GM10266 (cell line): Measurements from ENCODE around the gene AP2M1.

Experiments used
- DNase-seq: peaks from one replicate; pipeline ENCODE4 v3.0.0; 2012; ENCODE audit errors: extremely low spot score
- CTCF ChIP-seq: IDR thresholded peaks from 2 replicates; pipeline ENCODE4 v1.5.1; 2012; ENCODE audit warnings: mild to moderate bottlenecking, low read depth; ENCODE audit not compliant: control insufficient read depth, insufficient read depth; ENCODE audit errors: missing control alignments

Gene AP2M1

DNA sequence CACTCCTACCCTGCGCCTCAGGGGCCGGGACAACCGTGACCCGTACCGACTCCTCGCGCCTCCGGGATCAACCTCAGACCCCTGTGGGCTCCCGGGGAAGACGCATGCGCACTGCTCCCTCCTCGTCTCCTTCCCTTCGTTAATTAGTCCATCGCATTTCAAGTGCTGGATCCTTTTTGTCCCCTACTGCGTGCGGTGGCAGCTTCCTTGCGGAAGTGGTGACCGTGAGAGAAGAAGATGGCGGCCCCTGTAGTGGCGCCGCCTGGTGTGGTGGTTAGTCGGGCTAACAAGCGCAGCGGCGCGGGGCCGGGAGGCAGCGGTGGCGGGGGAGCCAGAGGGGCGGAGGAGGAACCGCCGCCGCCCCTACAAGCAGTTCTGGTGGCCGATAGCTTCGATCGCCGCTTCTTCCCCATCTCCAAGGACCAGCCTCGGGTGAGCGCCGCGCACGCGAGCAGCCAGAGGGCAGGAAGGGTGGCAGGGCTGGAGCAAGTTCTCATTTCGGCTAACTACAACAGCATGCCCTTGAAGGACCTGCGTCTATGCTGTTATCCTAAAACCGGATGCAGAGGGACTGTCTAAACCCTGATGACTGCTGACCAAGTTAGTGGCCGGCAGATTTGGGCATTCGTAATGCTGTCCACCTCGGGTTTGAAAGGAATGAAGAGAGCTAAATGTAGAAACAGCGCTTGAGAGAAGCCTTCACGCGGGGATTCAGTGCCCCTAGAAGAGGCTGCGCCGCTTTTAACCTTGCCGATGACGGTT, 39.3 kb upstream of the AP2M1 start, which contains the start of gene EIF2B5:
EIF2B5 (plus strand) TSS at position 210 of the 762 bp plus-strand sequence; CDS start at position 238, 28 bp downstream.
- peak; percentile 51 for TF ChIP-seq CTCF
- peak; percentile 92 for DNase-seq

DNA sequence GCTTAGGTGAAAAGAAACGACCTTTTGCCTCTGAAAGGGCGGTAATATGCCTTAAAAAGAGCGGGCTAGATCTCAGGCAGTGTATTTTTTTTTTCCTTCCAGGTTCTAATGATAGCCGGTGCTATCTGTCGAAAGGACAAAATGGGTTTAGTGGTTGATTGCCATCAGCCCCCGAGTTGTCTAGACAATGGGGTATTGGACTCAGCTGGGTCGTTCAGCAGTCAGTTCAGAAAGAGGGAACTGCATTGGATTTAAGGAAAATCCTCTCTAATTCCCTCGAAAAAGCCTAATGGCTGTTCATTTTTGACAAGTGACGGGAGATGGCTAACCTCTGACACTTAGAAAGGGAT, 38.8 kb upstream of the AP2M1 start:
- DNase-seq, result no peak
- no peak for TF ChIP-seq CTCF

GRCh38 chr3:184140436-184140835, 34.2 kb upstream of the AP2M1 start:
- no peak for TF ChIP-seq CTCF
- no peak for DNase-seq

DNA sequence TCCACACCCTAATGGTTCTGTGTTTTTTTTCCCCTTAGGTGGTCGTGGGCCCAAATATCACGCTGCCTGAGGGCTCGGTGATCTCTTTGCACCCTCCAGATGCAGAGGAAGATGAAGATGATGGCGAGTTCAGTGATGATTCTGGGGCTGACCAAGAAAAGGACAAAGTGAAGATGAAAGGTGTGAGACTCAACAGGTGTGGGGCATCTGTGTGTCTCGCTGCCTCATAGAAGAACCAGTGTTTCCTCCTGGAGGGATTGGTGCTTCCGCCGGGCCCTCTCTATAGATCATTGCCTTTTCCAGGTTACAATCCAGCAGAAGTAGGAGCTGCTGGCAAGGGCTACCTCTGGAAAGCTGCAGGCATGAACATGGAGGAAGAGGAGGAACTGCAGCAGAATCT, 32.5 kb upstream of the AP2M1 start:
- TF ChIP-seq CTCF, result no peak
- DNase-seq, result no peak

GRCh38 chr3:184143327-184143726, 31.3 kb upstream of the AP2M1 start:
- DNase-seq, result no peak
- no peak for TF ChIP-seq CTCF

- no peak for DNase-seq
- TF ChIP-seq CTCF, result no peak
These were observed 30.1 kb upstream of the AP2M1 start for GRCh38 chr3:184144505-184144904.

- no peak for DNase-seq
- TF ChIP-seq CTCF, result peak; percentile 60
These were observed 29.5 kb upstream of the AP2M1 start for GRCh38 chr3:184145111-184145524.
